Keratinocyte (primary cell): ENCODE results near the gene MTIF2. TPM values are rescaled to one million over a fixed set of nuclear protein-coding genes. Genes with fewer than 3 reads are reported as not detected.

Experiments used
- DNase-seq: peaks from one replicate; pipeline ENCODE4 v3.0.0-alpha.2; 2011; ENCODE audit warnings: low read depth, missing footprints, low spot score
- FAIRE-seq: peaks from 2 replicates; lab custom pipeline; 2011; peaks lifted over from hg19 to GRCh38; lab: Jason Lieb, UNC
- H2AFZ ChIP-seq: 2 replicates; pipeline ENCODE4 v1.6.0; 2012; ENCODE audit warnings: low read length, control low read depth, inconsistent platforms; ENCODE audit not compliant: control insufficient read depth
- H3K27ac ChIP-seq: 2 replicates; pipeline ENCODE4 v1.5.1; 2011; ENCODE audit warnings: low read length; ENCODE audit not compliant: control insufficient read depth, insufficient read depth
- H3K27me3 ChIP-seq: 3 replicates; pipeline ENCODE4 v1.6.0; 2011; ENCODE audit warnings: low read length; ENCODE audit not compliant: control insufficient read depth, insufficient read depth; ENCODE audit errors: extremely low read depth
- H3K36me3 ChIP-seq, 2 experiments: 2 replicates in 1 of 2; 3 replicates in 1 of 2; pipeline ENCODE4 v1.5.1; 2011; ENCODE audit warnings: low read length in 2 of 2, mild to moderate bottlenecking in 1 of 2; ENCODE audit not compliant: control insufficient read depth in 2 of 2, insufficient read depth in 2 of 2; ENCODE audit errors: extremely low read depth in 1 of 2
- H3K4me1 ChIP-seq: 3 replicates; pipeline ENCODE4 v1.5.1; 2011; ENCODE audit warnings: low read length; ENCODE audit not compliant: control insufficient read depth, insufficient read depth; ENCODE audit errors: extremely low read depth
- H3K4me2 ChIP-seq: 3 replicates; pipeline ENCODE4 v1.6.0; 2011; ENCODE audit warnings: low read depth, low read length; ENCODE audit not compliant: control insufficient read depth, insufficient read depth; ENCODE audit errors: extremely low read depth
- H3K4me3 ChIP-seq, 3 experiments: fragments of 200-600 bp in 1 of 3; sonication (generic) in 1 of 3; 2 replicates in 2 of 3; 3 replicates in 1 of 3; pipeline ENCODE4 v1.5.1; 2011 to 2016; ENCODE audit warnings: low read length in 3 of 3, mild to moderate bottlenecking in 3 of 3, control low read depth in 2 of 3, inconsistent platforms in 1 of 3, low read depth in 1 of 3, mixed read lengths in 1 of 3, mixed run types in 1 of 3, moderate library complexity in 1 of 3; ENCODE audit not compliant: control insufficient read depth in 2 of 3, insufficient read depth in 2 of 3; ENCODE audit errors: extremely low read depth in 1 of 3
- H3K79me2 ChIP-seq: 2 replicates; pipeline ENCODE4 v1.6.0; 2012; ENCODE audit warnings: low read length; ENCODE audit not compliant: control insufficient read depth, insufficient read depth
- H3K9ac ChIP-seq: 3 replicates; pipeline ENCODE4 v1.6.0; 2011; ENCODE audit warnings: low read length; ENCODE audit not compliant: control insufficient read depth, insufficient read depth; ENCODE audit errors: extremely low read depth
- H3K9me1 ChIP-seq: 3 replicates; pipeline ENCODE4 v1.6.0; 2011; ENCODE audit warnings: low read length; ENCODE audit not compliant: control insufficient read depth, insufficient read depth; ENCODE audit errors: extremely low read depth
- H3K9me3 ChIP-seq: 2 replicates; pipeline ENCODE4 v1.5.1; 2012; ENCODE audit warnings: low read depth, low read length; ENCODE audit not compliant: control insufficient read depth
- H4K20me1 ChIP-seq: 3 replicates; pipeline ENCODE4 v1.6.0; 2011; ENCODE audit warnings: low read length; ENCODE audit not compliant: control insufficient read depth, insufficient read depth; ENCODE audit errors: extremely low read depth
- CTCF ChIP-seq, 3 experiments: IDR thresholded peaks in 1 of 3; conservative IDR thresholded peaks in 1 of 3; optimal IDR thresholded peaks in 1 of 3; 2 replicates in 2 of 3; 3 replicates in 1 of 3; pipeline versions ENCODE3 to v1.5.1; 2011; ENCODE audit warnings: low read length in 3 of 3, mild to moderate bottlenecking in 3 of 3, moderate library complexity in 2 of 3, control low read depth in 1 of 3, inconsistent platforms in 1 of 3; ENCODE audit not compliant: insufficient read depth in 2 of 3; ENCODE audit errors: extremely low read depth in 1 of 3
- EZH2 ChIP-seq: IDR thresholded peaks from one replicate; pipeline ENCODE4 v1.6.1; 2012; ENCODE audit warnings: inconsistent platforms, mild to moderate bottlenecking, low read length, moderate library complexity
- dilution Hi-C: fragments of 300-500 bp; cut with MboI; formaldehyde crosslinking; loops from one replicate; pipeline ENCODE4 v1.7.0; 2020; ENCODE audit warnings: low sequenced_read_pairs; ENCODE audit not compliant: extremely low pct_ligation_motif_present
- polyA plus RNA-seq, 5 experiments: library from polyadenylated mRNA; depleted of rRNA in 3 of 5; stranded (reverse) in 3 of 5; stranded (forward) in 1 of 5; unstranded in 1 of 5; fragments of >200 nt; gene quantifications; 1 replicate in 1 of 5; 2 replicates in 3 of 5; 3 replicates in 1 of 5; pipeline versions ENCODE4 v1.2.1 to v1.2.3, GENCODE V29; 2011 to 2012; ENCODE audit warnings: missing spikeins in 2 of 5, low read depth in 1 of 5, low replicate concordance in 1 of 5

The MTIF2 gene
- polyA plus RNA-seq, 1 donor (not counting 4 experiments of a cell fraction or from before 2014, with no cell fraction given), result 38.9 TPM

GRCh38 chr2:55233658-55233940, 35.4 kb downstream of the MTIF2 start:
- Histone ChIP-seq H3K79me2 (peaks cover 52% of the 10 kb centered on the region), H3K9me1 (peaks cover 2% of the 10 kb centered on the region), H3K27me3 (no peaks in the 10 kb centered on the region), H4K20me1 (no peaks in the 10 kb centered on the region), H3K9ac (peak overlapping the region; percentile 98), H3K36me3 (peaks cover 12 to 31% of the 10 kb centered on the region in 2 experiments), H3K9me3 (no peaks in the 10 kb centered on the region), H3K4me3 (peak overlapping the region; percentile 89 to 91 (median 91)), H3K27ac (peak overlapping the region; percentile 98), H3K4me1 (peaks cover 7% of the 10 kb centered on the region), H3K4me2 (peak overlapping the region; percentile 92), H2AFZ (no peak overlapping the region)
- DNase-seq (no peak), FAIRE-seq (no peak)
- dilution Hi-C loops, result no loop called here
- TF ChIP-seq EZH2 (no peak), CTCF (optimal IDR thresholded peaks at IDR 0.05 in 1 of 3, IDR thresholded peaks at IDR 0.05 in 1 of 3, conservative IDR thresholded peaks at IDR 0.05 in 1 of 3; ENCODE audit: extremely low read depth in 1 of 3, insufficient read depth in 2 of 3, low read length in 3 of 3) (no peak)

- Histone ChIP-seq H3K9ac (peak overlapping the region; percentile 98), H2AFZ (peak overlapping the region; percentile 89), H3K9me1 (peaks cover 2% of the 10 kb centered on the region), H3K9me3 (no peaks in the 10 kb centered on the region), H3K27ac (peak overlapping the region; percentile 98), H3K4me1 (peaks cover 7% of the 10 kb centered on the region), H3K36me3 (peaks cover 12 to 31% of the 10 kb centered on the region in 2 experiments), H3K4me2 (peak overlapping the region; percentile 92), H3K4me3 (peak overlapping the region; percentile 89 to 91 (median 91)), H4K20me1 (no peaks in the 10 kb centered on the region), H3K79me2 (peaks cover 57% of the 10 kb centered on the region), H3K27me3 (no peaks in the 10 kb centered on the region)
- FAIRE-seq (no peak), DNase-seq (no peak)
- TF ChIP-seq EZH2 (no peak), CTCF (optimal IDR thresholded peaks at IDR 0.05 in 1 of 3, IDR thresholded peaks at IDR 0.05 in 1 of 3, conservative IDR thresholded peaks at IDR 0.05 in 1 of 3; ENCODE audit: extremely low read depth in 1 of 3, insufficient read depth in 2 of 3, low read length in 3 of 3) (no peak)
- dilution Hi-C loops, result no loop called here
Measured at GRCh38 chr2:55232863-55233657, 36.0 kb downstream of the MTIF2 start.
